Posterior cingulate gyrus (tissue), 11 donors: ENCODE measurements around the gene MFSD6.
"Not testable (repeated sequence)": the region's sequence is repeated elsewhere in the genome, so short reads cannot be mapped to it uniquely, and the experiment has no call there.

Experiments
- DNase-seq, 10 donors: peaks; one replicate each; pipeline versions ENCODE4 v3.0.0 to v3.0.0-alpha.2; 2020 to 2021; ENCODE audit warnings: mixed read lengths in 3 of 10
- intact Hi-C: fragments of 100-400 bp; cut with DNase I; formaldehyde crosslinking; loops from one replicate; pipeline ENCODE4 v1.15.1; 2023

The MFSD6 gene

DNA sequence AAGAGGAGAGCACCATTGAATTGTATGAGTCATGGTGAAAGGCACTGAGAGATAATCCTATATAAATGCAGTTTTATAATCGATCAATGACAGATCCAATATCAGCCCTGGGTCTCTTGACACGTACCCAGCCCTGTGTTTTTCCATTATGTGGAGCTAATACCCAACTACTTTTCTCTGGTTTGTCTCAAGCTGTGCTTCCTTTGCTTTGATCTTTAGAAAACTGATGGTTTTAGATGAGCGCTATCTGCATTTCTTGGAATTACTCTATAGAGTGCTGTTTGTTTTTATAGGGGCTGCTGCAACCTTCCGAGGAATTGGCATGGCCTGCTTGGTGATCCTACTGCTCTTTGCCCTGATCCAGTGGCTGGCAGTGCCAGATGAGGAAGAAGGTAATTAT is 81.3 kb downstream of the MFSD6 start:
- no peak for DNase-seq
- intact Hi-C loops, result no loop called here

DNA sequence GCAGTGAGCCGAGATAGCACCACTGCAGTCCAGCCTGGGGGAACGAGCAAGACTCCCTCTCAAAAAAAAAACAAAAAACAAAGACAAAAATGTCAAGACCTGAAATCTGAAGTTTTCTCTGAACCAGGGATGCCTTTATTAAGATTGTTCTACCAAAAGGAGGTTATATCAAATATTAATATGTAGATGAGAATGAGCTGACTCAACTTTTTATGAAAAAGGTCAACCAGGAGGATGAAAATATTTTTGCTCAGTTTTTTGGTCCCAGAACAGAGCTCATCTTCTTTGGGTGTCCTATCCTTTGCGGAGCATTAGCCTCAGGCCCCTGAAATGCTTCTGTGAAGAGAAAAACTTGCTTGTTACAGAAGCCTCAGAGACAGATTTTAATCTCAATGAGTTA is 82.3 kb downstream of the MFSD6 start:
- no peak for DNase-seq
- intact Hi-C loops, result no loop called here

DNA sequence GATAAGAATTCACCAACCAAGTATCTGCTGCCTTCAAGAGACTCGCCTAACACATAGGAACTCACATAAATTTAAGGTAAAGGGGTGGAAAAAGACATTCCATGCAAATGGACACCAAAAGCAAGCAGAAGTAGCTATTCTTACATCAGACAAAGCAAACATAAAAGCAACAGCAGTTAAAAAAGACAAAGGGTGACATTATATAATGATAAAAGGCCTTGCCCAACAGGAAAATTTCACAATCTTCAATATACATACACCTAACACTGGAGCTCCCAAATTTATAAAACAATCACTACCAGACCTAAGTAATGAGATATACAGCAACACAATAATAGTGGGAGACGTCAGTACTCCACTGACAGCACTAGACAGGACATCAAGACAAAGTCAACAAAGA is 84.9 kb downstream of the MFSD6 start:
- DNase-seq, result no peak
- intact Hi-C loops, result no loop called here

GRCh38 chr2:190494600-190495227 is 86.6 kb downstream of the MFSD6 start:
- intact Hi-C loops, DNase-seq: not testable (repeated sequence)

- peak in 1 of 10 donors; percentile 35 for DNase-seq
- intact Hi-C loops, result no loop called here
Observed at GRCh38 chr2:190497428-190497827, 89.3 kb downstream of the MFSD6 start.

- intact Hi-C loops, result no loop called here
- DNase-seq, result no peak
Observed at GRCh38 chr2:190499273-190499672, 91.1 kb downstream of the MFSD6 start.

GRCh38 chr2:190500054-190500502 is 91.9 kb downstream of the MFSD6 start:
- intact Hi-C loops, result no loop called here
- DNase-seq, result peak in 3 of 10 donors; percentile 52 to 83 (median 69)

GRCh38 chr2:190501231-190501630 is 93.1 kb downstream of the MFSD6 start:
- intact Hi-C loops, result no loop called here
- peak in 1 of 10 donors; percentile 28 for DNase-seq

- no peak for DNase-seq
- intact Hi-C loops, result no loop called here
Observed at GRCh38 chr2:190501702-190502407, 93.7 kb downstream of the MFSD6 start.

GRCh38 chr2:190503088-190503487 is 94.9 kb downstream of the MFSD6 start:
- DNase-seq, result no peak
- intact Hi-C loops, result no loop called here

- no peak for DNase-seq
- intact Hi-C loops, result no loop called here
Observed at GRCh38 chr2:190504912-190505311, 96.8 kb downstream of the MFSD6 start.

DNA sequence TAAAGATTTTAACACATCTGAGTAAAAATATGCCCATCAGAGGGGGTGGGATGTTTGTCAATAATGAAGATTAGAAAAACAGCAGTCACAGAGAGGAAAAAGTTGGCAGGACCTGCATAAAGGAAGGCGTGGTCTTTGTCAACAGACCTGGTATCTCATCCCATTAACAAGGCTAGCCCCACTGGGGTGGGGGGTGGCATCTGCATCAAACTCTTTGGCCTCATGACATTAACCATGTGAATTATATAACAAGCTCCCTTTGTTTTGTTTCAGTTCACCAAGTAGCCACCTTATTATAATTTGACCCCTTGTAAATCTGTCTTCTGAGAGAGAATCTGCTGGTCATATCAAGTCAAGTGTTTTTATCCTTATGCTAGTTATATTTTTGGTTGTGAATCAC is 97.5 kb downstream of the MFSD6 start:
- DNase-seq, result no peak
- intact Hi-C loops, result no loop called here

DNA sequence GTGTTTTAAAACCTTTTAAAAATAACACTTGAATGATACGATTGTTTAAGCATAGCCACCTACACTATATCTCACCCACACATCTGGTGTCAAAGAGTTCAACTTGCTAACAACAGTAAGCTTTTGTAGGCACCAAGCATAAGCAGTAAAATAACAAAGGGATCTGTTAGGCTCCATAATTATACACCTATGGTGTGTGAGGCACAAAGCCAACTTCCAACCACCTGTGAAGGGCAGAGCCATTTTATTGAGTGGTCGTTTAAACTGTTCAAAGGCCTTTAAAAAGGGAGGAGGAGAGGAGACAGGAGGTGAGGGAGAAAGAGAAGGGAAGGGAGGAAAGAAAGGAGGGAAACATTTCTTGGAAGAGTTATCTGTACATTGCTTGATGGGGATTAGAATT is 98.5 kb downstream of the MFSD6 start:
- intact Hi-C loops, result no loop called here
- DNase-seq, result no peak

DNA sequence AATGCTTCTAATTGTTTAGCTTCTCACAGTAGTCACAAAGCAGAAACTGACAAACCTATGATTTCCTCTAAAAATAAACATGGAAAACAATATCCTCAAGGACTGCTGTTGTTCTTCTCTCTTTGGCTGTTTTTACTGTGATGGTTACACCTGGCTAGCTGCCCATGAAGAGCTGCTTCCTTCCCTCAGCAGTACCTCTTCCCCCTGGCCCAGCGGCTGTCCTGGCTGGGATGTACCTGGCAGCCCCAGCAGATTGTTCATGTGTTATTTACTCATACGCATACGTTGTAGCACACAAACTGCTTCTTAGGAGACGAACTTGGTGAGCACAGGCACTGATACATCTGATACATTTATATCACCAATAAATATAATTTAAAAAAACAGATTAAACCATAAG is 99.0 kb downstream of the MFSD6 start:
- intact Hi-C loops, result no loop called here
- DNase-seq, result peak in 1 of 10 donors; percentile 62

- intact Hi-C loops, result loop anchor here (2.0 to 5.0 kb wide), 3 partner anchors 128 to 423 kb away; no protein-coding TSS in a partner anchor
- not testable (repeated sequence) for DNase-seq
Observed at GRCh38 chr2:190509895-190510294, 101.7 kb downstream of the MFSD6 start.

GRCh38 chr2:190511104-190511503 is 102.9 kb downstream of the MFSD6 start:
- no peak for DNase-seq
- intact Hi-C loops, result loop anchor here (2.0 to 5.0 kb wide), 3 partner anchors 129 to 424 kb away; no protein-coding TSS in a partner anchor

- intact Hi-C loops, result loop anchor here (5.0 kb wide), 2 partner anchors 130 to 425 kb away; no protein-coding TSS in a partner anchor
- peak in 1 of 10 donors; percentile 79 for DNase-seq
Observed at GRCh38 chr2:190512539-190513095, 104.5 kb downstream of the MFSD6 start.

- DNase-seq, result no peak
- intact Hi-C loops, result loop anchor here (5.0 kb wide), 2 partner anchors 132 to 427 kb away; no protein-coding TSS in a partner anchor
Observed at GRCh38 chr2:190513877-190514276, 105.7 kb downstream of the MFSD6 start.

- intact Hi-C loops, result loop anchor here (5.0 kb wide), 2 partner anchors 132 to 427 kb away; no protein-coding TSS in a partner anchor
- DNase-seq, result no peak
Observed at GRCh38 chr2:190514676-190515075, 106.5 kb downstream of the MFSD6 start.

DNA sequence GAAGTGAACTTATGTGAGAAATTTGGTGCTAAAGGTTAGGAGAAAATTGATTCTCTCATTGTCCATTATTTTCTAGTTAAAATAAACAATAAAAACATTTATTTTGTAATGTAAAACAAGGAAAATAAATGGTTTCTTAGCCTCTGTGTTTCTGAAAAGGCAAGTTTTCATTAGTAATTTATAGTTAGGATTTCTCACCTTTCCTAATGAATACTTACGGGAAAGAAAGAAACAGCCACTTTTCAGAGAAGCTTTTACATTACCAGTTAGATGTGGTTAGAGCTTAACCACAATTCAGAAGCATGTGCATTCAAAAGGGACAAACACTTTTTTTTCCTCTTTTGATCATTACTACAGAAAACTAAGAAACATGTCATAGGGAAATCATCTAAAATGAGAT is 107.5 kb downstream of the MFSD6 start:
- no peak for DNase-seq
- intact Hi-C loops, result no loop called here

GRCh38 chr2:190517468-190517867 is 109.3 kb downstream of the MFSD6 start:
- intact Hi-C loops, result no loop called here
- no peak for DNase-seq
